OCI-LY3 (cell line): ENCODE data around the gene CFAP43.

Experiments
- CTCF ChIP-seq: fragments of 200-600, 300-600 bp; sonication (generic); IDR thresholded peaks from 2 replicates; pipeline ENCODE4 v1.5.1; 2014; ENCODE audit warnings: antibody characterized with exemption, low read length, low read depth
- EZH2phosphoT487 ChIP-seq: fragments of 200-600 bp; shearing (Covaris generic); IDR thresholded peaks from 2 replicates; pipeline ENCODE4 v1.6.1; 2018; ENCODE audit warnings: antibody characterized with exemption, mixed run types, low read depth

DNA sequence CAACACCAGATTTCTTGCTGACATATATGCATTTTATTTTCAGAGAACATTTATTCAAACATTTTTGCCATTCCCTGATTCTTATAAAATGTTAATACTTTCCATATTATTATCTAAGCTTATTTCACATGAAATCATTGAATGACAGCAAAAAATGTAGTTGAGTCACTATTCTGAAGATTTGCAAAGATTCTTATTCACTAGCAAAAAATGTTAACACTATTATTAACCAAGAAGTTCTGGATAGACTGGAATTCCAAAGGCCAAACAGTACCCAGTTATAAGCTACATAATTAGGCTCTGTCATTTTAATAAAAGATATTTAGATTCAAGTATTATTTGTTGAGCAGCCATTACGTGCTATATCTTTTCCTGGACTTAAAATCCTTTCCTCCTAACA lies 41.1 kb upstream of the CFAP43 start:
- no peak for TF ChIP-seq CTCF
- no peak for TF ChIP-seq EZH2phosphoT487
